ENCODE data around the gene PIGM.
A peak's percentile ranks its signal among the peaks of the same experiment; 100 is the strongest.

The PIGM gene

GRCh38 chr1:160022330-160023310 is 9.2 kb downstream of the PIGM start:
- no peak for DNase-seq (ENCODE audit: low read depth in 1 of 2, low spot score in 1 of 2)

- DNase-seq (ENCODE audit: low read depth in 1 of 2, low spot score in 1 of 2): no peak
Measured at GRCh38 chr1:160021376-160022074, 10.3 kb downstream of the PIGM start.

GRCh38 chr1:160020196-160020595 is 11.6 kb downstream of the PIGM start:
- no peak for DNase-seq (ENCODE audit: low read depth in 1 of 2, low spot score in 1 of 2)

DNA sequence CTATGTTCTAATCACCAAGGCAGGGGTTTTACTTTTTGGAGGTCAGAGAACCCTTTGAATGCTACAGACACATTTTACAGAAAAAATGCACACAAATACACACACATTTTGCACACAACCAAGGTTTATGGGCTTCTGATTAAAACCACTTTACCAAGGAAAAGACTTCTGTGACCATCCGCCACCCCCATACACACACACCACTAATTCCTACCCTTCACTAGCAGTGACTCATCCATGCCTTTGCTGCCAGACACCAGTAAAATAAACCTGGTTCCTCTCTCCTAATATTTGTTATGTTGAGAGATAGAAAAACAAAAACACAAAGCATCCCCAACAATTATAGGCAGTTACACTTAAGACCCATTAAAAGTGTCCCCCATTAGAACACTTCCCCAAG is 12.9 kb downstream of the PIGM start:
- DNase-seq (ENCODE audit: low read depth in 1 of 2, low spot score in 1 of 2): no peak

- DNase-seq (ENCODE audit: low read depth in 1 of 2, low spot score in 1 of 2): no peak
Measured at GRCh38 chr1:160018347-160018746, 13.4 kb downstream of the PIGM start.

- DNase-seq (ENCODE audit: low read depth in 1 of 2, low spot score in 1 of 2): no peak
Measured at GRCh38 chr1:160017592-160017991, 14.2 kb downstream of the PIGM start.

DNA sequence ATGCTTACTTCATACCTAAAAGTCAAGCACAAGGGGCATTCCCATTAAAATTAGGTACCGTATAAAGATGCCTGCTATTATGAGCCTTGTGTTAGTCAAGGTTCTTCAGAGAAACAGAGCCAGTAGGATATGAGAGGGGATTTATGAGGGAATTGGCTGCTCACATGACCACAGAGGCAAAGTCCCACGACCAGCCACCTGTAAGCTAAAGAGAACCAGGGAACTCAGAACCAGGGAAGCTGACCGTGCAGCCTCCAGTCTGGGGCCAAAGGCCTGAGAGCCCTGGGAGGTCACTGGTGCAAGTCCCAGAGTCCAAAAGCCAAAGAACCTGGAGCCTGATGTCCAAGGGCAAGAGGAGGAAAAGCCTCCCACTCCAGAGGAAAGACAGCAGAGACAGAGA is 20.0 kb downstream of the PIGM start:
- DNase-seq (ENCODE audit: low read depth in 1 of 2, low spot score in 1 of 2): no peak

DNA sequence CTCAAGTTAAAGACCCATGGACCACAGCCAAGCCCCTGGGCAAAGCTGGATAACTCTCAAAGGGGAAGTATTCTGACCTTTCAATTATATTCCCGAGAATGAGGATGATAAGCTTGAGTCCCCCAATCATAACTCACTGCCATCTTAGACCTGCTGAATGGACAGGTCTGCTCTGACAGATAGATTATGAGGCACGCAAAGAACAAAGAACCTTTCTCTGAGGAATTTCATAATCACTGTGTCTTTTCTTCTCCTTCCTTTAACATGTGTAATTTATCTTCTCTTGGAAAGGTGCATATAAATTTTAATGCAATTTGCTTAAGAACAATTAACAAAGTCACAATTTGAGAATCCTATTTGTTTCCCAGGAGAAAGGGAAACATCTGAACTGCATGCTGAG is 22.0 kb downstream of the PIGM start:
- DNase-seq (ENCODE audit: low read depth in 1 of 2, low spot score in 1 of 2): no peak

- DNase-seq (ENCODE audit: low read depth in 1 of 2, low spot score in 1 of 2): no peak
Measured at GRCh38 chr1:160009081-160009480, 22.7 kb downstream of the PIGM start.

DNA sequence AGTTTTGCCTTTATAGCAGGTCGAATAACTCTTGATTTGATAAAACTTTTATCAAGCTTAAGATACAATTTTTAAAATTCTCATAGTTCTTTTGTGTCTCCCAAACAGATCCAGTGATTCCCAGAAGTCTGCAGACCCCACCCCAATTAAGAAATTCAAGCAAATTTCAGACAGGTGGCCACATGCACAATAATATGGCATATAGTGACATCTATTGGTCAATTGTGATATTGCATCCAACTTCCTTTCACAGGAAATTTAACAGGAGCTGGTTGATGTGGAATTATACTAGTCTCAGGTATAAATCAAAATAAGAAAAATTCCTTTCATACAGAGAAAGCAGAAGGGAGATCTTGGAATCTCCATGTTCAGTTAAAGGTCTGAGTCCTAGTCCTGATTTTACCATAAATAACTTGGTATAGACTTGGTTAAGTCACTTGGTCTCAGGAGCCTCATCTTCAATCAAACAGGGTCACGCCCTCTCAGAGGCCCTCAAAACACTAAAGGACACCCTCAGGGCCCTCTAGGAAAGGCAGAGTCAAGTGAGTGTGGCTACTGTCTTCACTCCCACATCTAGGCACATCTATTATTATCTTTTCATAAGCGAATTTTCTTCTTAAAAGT is 24.1 kb downstream of the PIGM start:
- peak in 1 of 2 donors; percentile 11 for DNase-seq (ENCODE audit: low read depth in 1 of 2, low spot score in 1 of 2)

DNA sequence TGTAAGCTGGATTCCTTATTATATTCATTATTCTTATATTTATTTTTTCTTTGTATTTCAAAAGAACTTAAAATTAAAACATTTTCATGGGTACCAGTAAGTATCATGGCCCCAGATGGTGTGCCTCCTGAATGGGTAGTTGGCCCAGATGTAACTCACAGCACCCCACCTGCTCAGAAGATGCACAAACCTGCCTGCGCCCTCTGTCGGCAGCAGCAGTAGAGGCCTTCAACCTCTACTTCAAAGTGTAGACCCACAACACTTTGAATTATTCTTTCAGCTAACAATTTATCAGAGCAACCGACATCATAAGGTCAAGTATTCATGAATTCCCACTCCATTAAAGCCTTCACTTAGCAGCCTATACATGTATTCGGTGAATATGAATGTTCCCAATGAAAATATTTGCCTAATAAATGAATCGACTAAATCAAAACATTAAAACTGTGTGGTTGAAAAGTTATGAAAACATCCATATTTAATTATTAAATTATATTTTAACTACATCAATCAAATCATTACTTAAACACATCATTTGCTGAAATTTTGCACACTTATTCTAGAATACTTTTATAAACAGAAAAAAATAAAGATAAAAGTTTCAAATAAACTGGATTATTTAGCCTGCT is 25.4 kb downstream of the PIGM start:
- peak; percentile 29 to 56 for DNase-seq (ENCODE audit: low read depth in 1 of 2, low spot score in 1 of 2)

DNA sequence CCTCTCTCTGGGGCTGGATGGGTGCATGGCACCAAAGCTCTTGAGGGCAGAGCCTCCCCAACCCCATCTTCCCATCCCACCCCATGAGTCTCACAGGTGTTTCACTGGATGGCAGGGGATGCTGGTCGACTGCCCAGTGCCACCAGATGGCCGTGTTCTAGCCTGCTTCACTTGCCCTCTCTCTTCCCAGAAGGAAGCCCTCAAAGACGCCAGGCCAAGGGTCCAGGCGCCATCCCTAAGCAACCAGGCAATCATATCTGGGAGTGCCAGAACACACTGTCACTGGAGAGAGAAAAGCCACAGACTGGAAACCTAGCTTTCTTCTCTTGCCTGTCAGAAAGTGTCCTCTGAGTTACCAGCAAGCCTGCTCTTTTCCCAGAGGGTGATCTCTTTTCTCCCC is 26.7 kb downstream of the PIGM start:
- DNase-seq (ENCODE audit: low read depth in 1 of 2, low spot score in 1 of 2): no peak

DNA sequence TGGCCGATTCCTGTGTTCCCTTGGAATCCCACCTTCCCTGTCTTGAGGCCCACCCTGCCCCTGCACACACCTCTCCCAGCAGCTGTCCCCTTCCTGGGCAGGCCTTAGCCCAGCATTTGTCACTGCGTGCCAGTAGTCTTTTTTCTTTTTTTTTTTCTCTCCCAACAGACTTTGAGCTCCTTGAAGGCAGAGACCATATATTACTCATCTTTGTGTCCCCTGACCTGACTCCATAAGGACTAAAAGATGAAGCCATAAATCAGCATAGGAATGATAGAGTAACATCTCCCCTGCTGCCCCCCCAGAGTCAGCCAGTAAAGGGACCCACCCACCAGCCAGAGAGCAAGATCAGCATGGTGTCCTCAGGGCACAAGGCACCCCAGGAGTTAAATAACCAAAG is 27.4 kb downstream of the PIGM start:
- no peak for DNase-seq (ENCODE audit: low read depth in 1 of 2, low spot score in 1 of 2)

GRCh38 chr1:160004001-160004400 is 27.8 kb downstream of the PIGM start:
- no peak for DNase-seq (ENCODE audit: low read depth in 1 of 2, low spot score in 1 of 2)

- DNase-seq (ENCODE audit: low read depth in 1 of 2, low spot score in 1 of 2): no peak
Measured at GRCh38 chr1:160001440-160001839, 30.4 kb downstream of the PIGM start.

GRCh38 chr1:159999204-159999603 is 32.6 kb downstream of the PIGM start:
- DNase-seq (ENCODE audit: low read depth in 1 of 2, low spot score in 1 of 2): no peak

GRCh38 chr1:159996653-159997052 is 35.1 kb downstream of the PIGM start:
- no peak for DNase-seq (ENCODE audit: low read depth in 1 of 2, low spot score in 1 of 2)

DNA sequence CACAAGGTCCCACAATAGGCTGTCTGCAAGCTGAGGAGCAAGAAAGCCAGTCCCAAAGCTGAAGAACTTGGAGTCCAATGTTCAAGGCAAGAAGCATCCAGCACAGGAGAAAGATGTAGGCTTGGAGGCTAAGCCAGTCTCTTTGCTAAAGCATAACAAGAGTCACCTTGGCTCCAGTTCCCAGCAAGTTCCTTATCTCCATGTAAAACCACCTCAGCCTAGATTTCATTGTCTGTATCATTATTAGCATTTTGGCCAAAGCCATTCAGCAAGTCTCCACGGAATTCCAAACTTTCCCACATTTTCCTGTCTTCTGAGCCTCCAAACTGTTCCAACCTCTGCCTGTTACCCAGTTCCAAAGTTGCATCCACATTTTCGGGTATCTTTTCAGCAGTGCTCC is 36.9 kb downstream of the PIGM start:
- DNase-seq (ENCODE audit: low read depth in 1 of 2, low spot score in 1 of 2): no peak

DNA sequence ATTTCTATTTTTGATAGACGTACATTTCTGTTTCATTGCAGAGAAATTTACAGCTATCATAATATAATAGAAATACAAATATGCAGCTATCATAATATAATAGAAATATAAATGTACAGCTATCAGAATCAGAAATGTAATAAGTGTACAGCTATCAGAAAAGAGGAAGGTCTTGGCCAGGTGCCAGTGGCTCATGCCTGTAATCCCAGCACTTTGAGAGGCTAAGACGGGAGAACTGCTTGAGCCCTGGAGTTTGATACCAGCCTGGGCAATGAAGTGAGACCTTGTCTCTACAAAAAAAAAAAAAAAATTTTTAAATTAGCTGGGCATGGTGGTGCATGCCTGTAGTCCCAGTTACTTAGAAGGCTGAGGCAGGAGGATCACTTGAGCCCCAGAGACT is 37.9 kb downstream of the PIGM start:
- no peak for DNase-seq (ENCODE audit: low read depth in 1 of 2, low spot score in 1 of 2)

DNA sequence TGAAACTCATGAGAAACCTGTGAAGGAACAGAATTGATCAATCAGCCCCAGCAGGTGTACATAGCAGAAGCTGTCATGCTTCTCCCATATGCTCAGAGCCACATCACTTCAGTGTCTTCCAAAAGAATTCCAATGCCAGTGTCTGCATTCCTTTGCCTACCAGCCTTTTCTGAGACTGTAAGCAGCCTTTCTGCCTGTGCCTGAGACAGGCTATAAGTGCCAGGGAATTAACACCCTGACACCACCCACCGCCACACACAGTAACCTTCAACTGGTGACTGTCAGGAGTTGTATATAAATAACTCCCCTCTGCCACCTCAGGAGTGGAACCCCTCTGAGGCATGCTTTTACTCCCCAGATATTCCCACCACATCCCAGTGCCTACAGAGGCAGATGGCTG is 39.6 kb downstream of the PIGM start:
- DNase-seq (ENCODE audit: low read depth in 1 of 2, low spot score in 1 of 2): no peak

- DNase-seq (ENCODE audit: low read depth in 1 of 2, low spot score in 1 of 2): no peak
Measured at GRCh38 chr1:159991513-159991912, 40.3 kb downstream of the PIGM start.

Data from activated CD4-positive, alpha-beta T cell treated with anti-CD3 and anti-CD28 coated beads, Interleukin-2, amount 50 U/mL, for 24 hours (primary cell).